ENCODE measurements around the gene AGPAT3.

AGPAT3 gene

DNA sequence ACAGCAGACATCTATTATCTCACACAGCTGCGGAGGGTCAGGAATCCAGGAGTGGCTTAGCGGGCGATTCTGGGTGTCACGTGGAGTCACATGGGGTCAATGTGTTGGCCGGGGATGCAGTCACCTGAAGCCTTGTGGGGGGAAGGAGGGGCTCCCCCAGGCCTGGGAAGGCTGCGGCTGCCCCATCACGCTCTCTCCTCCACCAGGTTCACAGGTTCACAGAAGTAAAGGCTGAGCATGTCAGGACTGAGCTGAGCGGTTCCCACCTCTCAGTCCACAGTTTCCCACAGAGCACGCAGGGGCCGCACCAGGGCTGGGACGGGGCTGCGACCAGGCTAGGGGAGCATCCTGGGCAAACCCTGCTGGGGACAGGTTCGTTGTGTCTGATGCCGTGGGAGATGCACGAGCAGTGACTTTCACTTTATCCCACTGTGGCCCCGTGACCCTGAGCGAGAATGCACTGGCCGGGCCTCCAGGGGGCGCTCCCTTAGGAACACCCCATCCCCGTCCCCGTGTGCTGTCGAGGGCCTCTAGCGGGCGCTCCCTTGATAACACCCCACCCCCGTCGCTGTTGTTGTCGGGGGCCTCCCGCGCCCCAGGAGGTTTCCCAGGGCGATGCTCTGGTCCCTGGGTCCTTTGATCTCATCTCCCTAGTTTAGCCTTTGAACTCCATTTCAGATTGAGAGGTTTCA lies 73.9 kb downstream of the AGPAT3 start:
- DNase-seq (ENCODE audit: low read depth) = peak; percentile 76

DNA sequence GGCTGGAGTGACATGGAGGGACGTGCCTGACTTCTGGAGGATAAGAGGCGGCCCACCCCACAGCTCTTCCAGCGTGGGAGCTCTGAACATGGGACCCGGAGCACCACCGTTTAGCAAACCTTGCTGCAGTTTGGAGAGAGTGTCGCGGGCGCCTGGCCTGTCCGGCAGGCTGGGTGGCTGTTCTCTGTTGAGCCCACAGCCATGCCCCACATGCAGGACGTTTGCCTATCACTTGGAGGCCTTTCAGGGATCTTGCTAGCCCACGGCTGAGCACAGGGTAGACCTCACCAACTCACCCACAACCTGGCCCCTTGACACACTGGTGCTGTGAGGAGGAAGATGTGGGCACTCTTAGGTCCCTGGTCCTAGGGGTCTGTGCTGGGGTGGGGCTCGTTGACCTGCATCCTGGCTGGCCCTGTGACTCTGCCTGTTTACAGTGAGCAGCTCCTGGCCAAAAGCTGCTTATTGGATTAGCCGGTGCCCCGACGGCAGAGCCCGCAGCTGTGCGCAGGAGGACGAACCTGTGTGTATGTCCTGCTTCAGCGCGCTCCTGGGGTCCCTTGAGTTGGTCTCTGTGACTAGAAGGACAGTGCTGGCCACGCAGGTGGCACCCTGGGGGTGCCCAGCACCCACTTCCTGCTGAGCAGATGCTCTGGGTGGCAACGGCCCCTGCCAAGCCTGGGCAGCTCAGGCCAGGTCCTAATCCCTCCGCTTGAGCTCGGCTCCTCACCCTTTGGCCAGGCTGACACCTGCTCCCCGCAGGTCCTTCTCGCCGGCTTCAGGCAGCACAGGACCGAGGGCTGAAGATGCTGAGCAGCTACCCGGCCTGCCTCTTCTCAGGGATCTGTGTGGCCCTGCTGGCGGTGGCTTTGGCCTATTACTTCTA lies 74.7 kb downstream of the AGPAT3 start:
- DNase-seq (ENCODE audit: low read depth) = no peak

GRCh38 chr21:43940329-43941050 lies 75.5 kb downstream of the AGPAT3 start:
- no peak for DNase-seq (ENCODE audit: low read depth)

DNA sequence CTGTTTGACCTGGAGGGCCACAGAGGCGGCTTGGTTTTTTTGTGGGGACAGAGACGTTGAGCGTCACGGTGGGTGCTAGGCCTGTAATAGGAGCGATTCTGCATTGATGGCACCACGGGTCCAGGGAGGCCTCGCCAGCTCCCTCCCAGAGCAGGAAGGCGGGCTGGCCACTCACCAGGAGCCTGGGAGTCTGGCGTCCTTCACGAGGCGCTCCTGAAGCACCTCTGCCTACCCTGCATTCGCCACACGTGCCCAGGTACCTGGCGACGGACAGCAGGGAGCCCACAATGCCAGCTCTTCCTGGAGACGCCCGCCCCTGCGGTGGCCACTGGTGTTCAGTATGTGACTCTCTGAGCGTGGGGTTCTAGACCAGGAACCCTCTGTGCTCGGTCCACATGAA lies 77.2 kb downstream of the AGPAT3 start:
- no peak for DNase-seq (ENCODE audit: low read depth)

DNA sequence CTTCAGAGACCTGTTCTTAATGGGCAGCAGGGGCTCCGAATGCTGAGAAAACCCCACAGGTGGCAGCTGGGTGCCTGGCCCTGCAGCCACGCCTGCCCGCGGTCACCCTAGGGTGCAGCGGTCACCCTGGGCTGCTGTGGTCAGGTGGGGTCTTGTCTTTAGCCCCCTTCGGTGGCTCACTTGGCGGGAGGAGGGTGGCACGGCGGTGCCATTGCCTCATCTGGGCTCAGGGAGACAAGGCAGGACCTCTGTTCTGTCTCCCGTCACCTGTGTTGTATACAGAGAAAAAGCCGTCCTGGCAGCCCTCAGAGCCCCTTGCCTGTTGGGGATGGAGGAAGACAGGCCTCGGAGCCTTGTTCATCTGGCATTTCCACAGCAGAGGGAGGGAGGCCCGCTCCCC lies 77.6 kb downstream of the AGPAT3 start:
- DNase-seq (ENCODE audit: low read depth) = no peak

GRCh38 chr21:43943512-43944077 lies 78.6 kb downstream of the AGPAT3 start:
- DNase-seq (ENCODE audit: low read depth) = no peak

- DNase-seq (ENCODE audit: low read depth) = no peak
These were observed 79.1 kb downstream of the AGPAT3 start for GRCh38 chr21:43944078-43944633.

- no peak for DNase-seq (ENCODE audit: low read depth)
These were observed 79.7 kb downstream of the AGPAT3 start for GRCh38 chr21:43944757-43945156.

- no peak for DNase-seq (ENCODE audit: low read depth)
These were observed 83.9 kb downstream of the AGPAT3 start for GRCh38 chr21:43948740-43949498.

- no peak for DNase-seq (ENCODE audit: low read depth)
These were observed 84.6 kb downstream of the AGPAT3 start for GRCh38 chr21:43949499-43950208.

- DNase-seq (ENCODE audit: low read depth) = no peak
These were observed 85.5 kb downstream of the AGPAT3 start for GRCh38 chr21:43950481-43950880.

GRCh38 chr21:43950936-43951335 lies 85.9 kb downstream of the AGPAT3 start:
- no peak for DNase-seq (ENCODE audit: low read depth)

- no peak for DNase-seq (ENCODE audit: low read depth)
These were observed 87.1 kb downstream of the AGPAT3 start for GRCh38 chr21:43951911-43952703.

DNA sequence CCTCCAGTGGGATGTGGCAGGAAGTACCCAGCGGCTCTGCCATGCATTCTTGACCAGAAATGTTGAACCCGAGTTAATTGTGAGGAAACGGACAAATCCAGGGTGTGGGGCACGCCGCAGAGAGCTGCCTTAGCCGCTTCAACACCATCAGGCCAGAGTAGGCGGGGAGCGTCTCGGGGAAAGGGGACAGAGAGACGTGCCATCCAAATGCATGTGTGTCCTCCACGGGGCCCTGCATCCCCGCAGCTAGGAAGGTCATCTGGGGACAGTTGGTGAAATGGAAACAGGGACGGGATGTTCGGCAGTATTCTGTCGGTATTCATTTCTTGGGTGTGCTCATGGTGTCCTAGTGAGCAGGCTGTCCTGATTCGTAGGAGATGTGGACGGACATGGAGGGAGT lies 88.0 kb downstream of the AGPAT3 start:
- no peak for DNase-seq (ENCODE audit: low read depth)

DNA sequence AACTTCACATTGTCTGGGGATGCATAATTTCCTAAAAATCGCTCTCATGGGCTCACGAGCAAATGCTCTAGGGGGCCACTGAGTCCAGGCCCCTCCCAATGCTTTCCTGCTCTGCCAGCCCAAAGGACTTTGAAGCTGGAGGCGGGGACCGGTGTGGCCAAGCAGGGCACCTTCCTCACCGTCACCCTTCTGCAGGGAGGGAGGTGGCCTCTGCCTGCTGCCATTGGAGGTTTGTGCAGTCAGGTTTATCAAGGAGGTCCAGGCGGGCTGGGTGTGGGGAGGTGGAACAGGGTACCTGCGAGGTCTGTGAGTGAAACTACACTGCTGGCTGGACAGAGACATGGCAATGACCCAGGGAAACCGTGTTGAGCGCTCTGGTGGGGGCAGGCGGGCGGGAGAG lies 89.0 kb downstream of the AGPAT3 start:
- no peak for DNase-seq (ENCODE audit: low read depth)

- DNase-seq (ENCODE audit: low read depth) = no peak
These were observed 89.9 kb downstream of the AGPAT3 start for GRCh38 chr21:43954896-43955295.

GRCh38 chr21:43956019-43956669 lies 91.1 kb downstream of the AGPAT3 start:
- DNase-seq (ENCODE audit: low read depth) = no peak

GRCh38 chr21:43956670-43957035 lies 91.6 kb downstream of the AGPAT3 start:
- no peak for DNase-seq (ENCODE audit: low read depth)

GRCh38 chr21:43957128-43957571 lies 92.1 kb downstream of the AGPAT3 start:
- no peak for DNase-seq (ENCODE audit: low read depth)

All from CMK (cell line).